HG02623 (cell line): Measurements from ENCODE around the gene ASB7.

Source experiments
- ATAC-seq: cut with Tn5 transposase; IDR thresholded peaks from one replicate; pipeline ENCODE4 v1.9.1; 2021; ENCODE audit warnings: moderate library complexity; ENCODE audit not compliant: unreplicated experiment

The ASB7 gene

GRCh38 chr15:100683434-100683833 is 81.0 kb downstream of the ASB7 start:
- ATAC-seq = no peak

GRCh38 chr15:100684591-100684990 is 82.2 kb downstream of the ASB7 start:
- no peak for ATAC-seq

GRCh38 chr15:100686021-100686724 is 83.8 kb downstream of the ASB7 start:
- no peak for ATAC-seq

GRCh38 chr15:100686725-100687473 is 84.5 kb downstream of the ASB7 start:
- ATAC-seq = no peak

- no peak for ATAC-seq
Measured at GRCh38 chr15:100687582-100688141, 85.3 kb downstream of the ASB7 start.

- no peak for ATAC-seq
Measured at GRCh38 chr15:100688549-100689120, 86.2 kb downstream of the ASB7 start.

GRCh38 chr15:100689131-100689899 is 86.9 kb downstream of the ASB7 start:
- no peak for ATAC-seq

GRCh38 chr15:100690032-100690794 is 87.8 kb downstream of the ASB7 start:
- ATAC-seq = no peak

GRCh38 chr15:100690795-100691158 is 88.4 kb downstream of the ASB7 start:
- no peak for ATAC-seq

- ATAC-seq = no peak
Measured at GRCh38 chr15:100691321-100691720, 88.9 kb downstream of the ASB7 start.

- no peak for ATAC-seq
Measured at GRCh38 chr15:100692246-100692645, 89.9 kb downstream of the ASB7 start.

GRCh38 chr15:100692671-100693070 is 90.3 kb downstream of the ASB7 start:
- ATAC-seq = no peak

- no peak for ATAC-seq
Measured at GRCh38 chr15:100693451-100693850, 91.1 kb downstream of the ASB7 start.

GRCh38 chr15:100694381-100695021 is 92.1 kb downstream of the ASB7 start:
- ATAC-seq = no peak

GRCh38 chr15:100695048-100695447 is 92.7 kb downstream of the ASB7 start:
- ATAC-seq = no peak

GRCh38 chr15:100696452-100696851 is 94.1 kb downstream of the ASB7 start:
- no peak for ATAC-seq
